ENCODE measurements around the gene RHCG.
A peak's percentile ranks its signal among the peaks of the same experiment; 100 is the strongest.

The RHCG gene

GRCh38 chr15:89433686-89434085, 62.7 kb downstream of the RHCG start:
- no peak overlapping the region for H3K27ac Mint-ChIP-seq
- H3K36me3 Mint-ChIP-seq (ENCODE audit: low read depth), result no peaks in the 10 kb centered on the region
- no peak overlapping the region for H3K4me3 Mint-ChIP-seq
- peaks cover 6% of the 10 kb centered on the region for H3K4me1 Mint-ChIP-seq
- H3K9me3 Mint-ChIP-seq, result no peaks in the 10 kb centered on the region
- ATAC-seq, result no peak
- DNase-seq, result no peak
- peaks cover 35% of the 10 kb centered on the region for H3K27me3 Mint-ChIP-seq

DNA sequence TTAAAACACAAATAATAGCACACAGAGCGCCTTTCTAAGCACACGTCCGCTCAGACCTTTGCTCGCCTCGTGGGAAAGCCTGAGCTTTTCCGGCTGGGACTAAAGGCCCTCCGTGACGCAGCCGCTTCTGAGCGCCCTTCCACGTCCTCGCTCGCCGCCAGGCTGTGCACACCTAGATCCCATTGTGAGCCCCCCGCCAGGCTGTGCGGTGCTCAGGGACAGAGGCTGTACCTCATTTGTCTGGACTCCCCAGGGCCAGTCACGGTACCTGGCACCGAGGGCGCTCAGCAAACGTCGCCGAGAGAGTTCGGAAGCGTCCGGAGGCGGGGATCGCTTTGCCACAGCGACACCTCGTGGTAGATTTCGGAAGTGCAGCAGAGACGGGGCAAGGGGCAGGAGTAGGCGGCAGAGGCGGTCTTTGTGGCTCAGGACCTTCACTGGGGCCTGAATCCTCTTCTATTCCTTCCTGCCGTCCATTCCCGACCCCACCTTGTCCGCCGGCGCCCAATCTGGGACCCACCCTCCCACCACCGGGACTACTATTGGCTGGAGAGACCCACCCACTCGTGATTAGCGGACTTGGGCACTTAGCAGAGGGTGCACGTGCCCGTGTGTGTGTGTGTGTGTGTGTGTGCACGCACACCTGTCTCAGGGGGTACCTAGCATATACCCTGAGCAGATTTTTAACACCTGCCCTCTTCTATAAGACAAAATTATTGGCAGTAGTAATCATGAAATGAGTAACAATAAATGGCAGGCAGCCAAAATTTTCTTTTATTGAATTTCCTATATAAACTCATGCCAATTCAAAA, 65.6 kb downstream of the RHCG start:
- no peaks in the 10 kb centered on the region for H3K9me3 Mint-ChIP-seq
- DNase-seq, result peak; percentile 96
- peak; percentile 95 for ATAC-seq
- H3K27ac Mint-ChIP-seq, result no peak overlapping the region
- H3K27me3 Mint-ChIP-seq, result peaks cover 27% of the 10 kb centered on the region
- H3K4me3 Mint-ChIP-seq, result peak overlapping the region; percentile 74
- no peaks in the 10 kb centered on the region for H3K36me3 Mint-ChIP-seq (ENCODE audit: low read depth)
- H3K4me1 Mint-ChIP-seq, result peaks cover 6% of the 10 kb centered on the region

DNA sequence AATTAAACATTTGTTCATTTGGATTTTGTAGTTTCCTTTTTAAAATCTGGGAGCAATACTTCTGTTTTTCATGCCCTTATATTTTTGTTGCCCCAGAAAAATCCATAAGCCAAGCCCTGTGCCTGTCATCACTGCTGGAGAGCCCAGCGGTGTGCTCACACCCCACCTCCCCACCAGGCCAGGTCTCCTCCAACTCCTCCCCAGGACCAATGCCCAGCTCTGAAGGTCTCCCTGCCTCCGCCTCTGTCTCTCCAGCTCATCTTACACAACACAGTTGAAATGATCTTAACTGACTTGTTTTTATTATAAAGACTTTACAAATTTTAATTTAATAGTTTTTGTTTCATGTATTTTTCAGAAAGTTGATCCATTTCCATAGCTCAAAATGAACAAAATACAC, 66.4 kb downstream of the RHCG start:
- H3K9me3 Mint-ChIP-seq, result no peaks in the 10 kb centered on the region
- no peak for ATAC-seq
- DNase-seq, result no peak
- H3K4me1 Mint-ChIP-seq, result peaks cover 6% of the 10 kb centered on the region
- H3K4me3 Mint-ChIP-seq, result peak overlapping the region; percentile 74
- peaks cover 25% of the 10 kb centered on the region for H3K27me3 Mint-ChIP-seq
- H3K27ac Mint-ChIP-seq, result no peak overlapping the region
- no peaks in the 10 kb centered on the region for H3K36me3 Mint-ChIP-seq (ENCODE audit: low read depth)

DNA sequence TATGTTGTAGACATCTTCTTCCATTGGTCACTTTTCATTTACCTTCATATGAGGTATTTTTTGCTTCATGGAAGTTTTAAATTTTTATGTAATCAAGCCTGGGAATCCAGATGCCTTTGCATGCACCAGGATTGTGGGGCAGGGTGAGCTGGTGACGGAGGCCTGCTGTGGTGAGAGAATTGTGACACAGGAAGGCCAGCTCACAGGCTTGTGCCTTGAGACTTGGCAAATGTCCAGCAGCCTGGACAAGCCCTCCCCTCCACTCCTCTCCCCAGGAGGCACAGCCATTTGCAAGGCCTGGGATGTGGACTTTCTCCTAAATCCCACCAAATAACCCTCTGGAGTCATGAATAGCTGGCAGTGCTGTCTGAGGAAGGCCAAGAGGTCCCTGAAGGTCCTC, 67.4 kb downstream of the RHCG start:
- DNase-seq, result no peak

GRCh38 chr15:89428246-89428645, 68.1 kb downstream of the RHCG start:
- H3K9me3 Mint-ChIP-seq, result no peaks in the 10 kb centered on the region
- H3K27me3 Mint-ChIP-seq, result peaks cover 27% of the 10 kb centered on the region
- no peaks in the 10 kb centered on the region for H3K36me3 Mint-ChIP-seq (ENCODE audit: low read depth)
- no peak for DNase-seq
- no peak overlapping the region for H3K27ac Mint-ChIP-seq
- peaks cover 6% of the 10 kb centered on the region for H3K4me1 Mint-ChIP-seq
- no peak for ATAC-seq
- no peak overlapping the region for H3K4me3 Mint-ChIP-seq

More for the DNA sequence above, 67.4 kb downstream of the RHCG start:
- ATAC-seq, result no peak
- Mint-ChIP-seq H3K4me3 (no peak overlapping the region), H3K9me3 (no peaks in the 10 kb centered on the region), H3K4me1 (peaks cover 6% of the 10 kb centered on the region), H3K27me3 (peaks cover 27% of the 10 kb centered on the region), H3K27ac (no peak overlapping the region), H3K36me3 (ENCODE audit: low read depth) (no peaks in the 10 kb centered on the region)

DNA sequence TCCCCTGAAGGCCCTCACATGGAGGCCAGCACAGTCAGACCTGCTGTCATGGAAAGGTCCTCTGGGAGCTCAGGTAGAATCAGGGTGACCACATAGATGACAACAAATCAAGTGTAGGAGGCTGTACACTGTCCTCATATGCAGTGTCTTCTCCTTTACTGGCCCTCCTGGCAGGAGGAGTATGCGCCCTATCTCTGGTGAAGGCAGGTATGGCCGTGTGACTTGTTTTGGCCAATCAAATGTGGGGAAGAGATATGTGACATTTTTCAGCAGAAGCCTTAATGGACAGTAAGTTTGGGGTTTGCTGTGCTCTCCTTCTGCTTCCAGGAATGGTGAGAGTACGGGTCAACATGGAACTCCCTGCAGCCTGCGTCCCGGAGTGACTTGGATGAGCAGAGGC, 69.9 kb downstream of the RHCG start:
- ATAC-seq, result no peak
- no peak overlapping the region for H3K4me3 Mint-ChIP-seq
- DNase-seq, result no peak
- H3K9me3 Mint-ChIP-seq, result no peaks in the 10 kb centered on the region
- H3K27ac Mint-ChIP-seq, result no peak overlapping the region
- peaks cover 23% of the 10 kb centered on the region for H3K27me3 Mint-ChIP-seq
- no peaks in the 10 kb centered on the region for H3K36me3 Mint-ChIP-seq (ENCODE audit: low read depth)
- H3K4me1 Mint-ChIP-seq, result peaks cover 6% of the 10 kb centered on the region

DNA sequence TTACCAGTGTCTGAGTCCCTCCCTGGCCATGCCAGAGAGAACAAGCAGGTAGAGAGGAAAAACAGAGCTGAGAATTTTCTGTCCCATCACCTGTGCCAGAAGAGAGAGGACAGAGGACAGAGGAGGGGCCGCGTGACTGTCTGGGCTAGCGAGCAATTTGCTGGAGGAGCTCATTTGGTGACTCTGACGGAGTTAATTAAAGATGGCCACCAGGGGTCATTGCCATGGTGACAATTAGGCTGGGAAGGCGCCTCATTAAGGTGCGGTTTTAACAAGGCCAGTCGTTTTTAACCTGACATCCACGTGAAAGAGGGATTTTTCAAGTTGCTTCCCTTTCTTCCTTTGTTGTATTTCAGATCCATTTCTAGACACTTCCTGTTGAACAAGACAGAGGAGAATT, 72.4 kb downstream of the RHCG start:
- Mint-ChIP-seq H3K4me3 (no peak overlapping the region), H3K27ac (no peak overlapping the region), H3K36me3 (ENCODE audit: low read depth) (no peaks in the 10 kb centered on the region), H3K4me1 (no peaks in the 10 kb centered on the region), H3K9me3 (no peaks in the 10 kb centered on the region), H3K27me3 (peaks cover 34% of the 10 kb centered on the region)
- ATAC-seq, result no peak
- DNase-seq, result no peak
